Tibial nerve (tissue), 4 donors: ENCODE results near the gene ST6GALNAC3.

ENCODE experiments used
- EP300 ChIP-seq, 2 donors: sonication (generic); formaldehyde crosslinking; IDR thresholded peaks; one replicate each; pipeline ENCODE4 v1.6.1; 2017; ENCODE audit warnings: antibody characterized with exemption in 2 of 2, mild to moderate bottlenecking in 1 of 2
- POLR2A ChIP-seq, 2 donors: fragments of 450-650 bp; IDR thresholded peaks; one replicate each; pipeline ENCODE4 v1.6.1; 2017; ENCODE audit warnings: antibody characterized with exemption in 2 of 2, mild to moderate bottlenecking in 2 of 2, moderate library complexity in 2 of 2
- TF ChIP-seq, protein P1 (sequence below), 5 experiments: fragments of 200-600 bp in 3 of 5; fragments of 450-650 bp in 2 of 5; sonication (generic) in 3 of 5; IDR thresholded peaks; one replicate each; pipeline ENCODE4 v1.5.1; 2016 to 2019; ENCODE audit warnings: antibody characterized with exemption in 5 of 5, mild to moderate bottlenecking in 3 of 5, moderate library complexity in 2 of 5

DNA sequence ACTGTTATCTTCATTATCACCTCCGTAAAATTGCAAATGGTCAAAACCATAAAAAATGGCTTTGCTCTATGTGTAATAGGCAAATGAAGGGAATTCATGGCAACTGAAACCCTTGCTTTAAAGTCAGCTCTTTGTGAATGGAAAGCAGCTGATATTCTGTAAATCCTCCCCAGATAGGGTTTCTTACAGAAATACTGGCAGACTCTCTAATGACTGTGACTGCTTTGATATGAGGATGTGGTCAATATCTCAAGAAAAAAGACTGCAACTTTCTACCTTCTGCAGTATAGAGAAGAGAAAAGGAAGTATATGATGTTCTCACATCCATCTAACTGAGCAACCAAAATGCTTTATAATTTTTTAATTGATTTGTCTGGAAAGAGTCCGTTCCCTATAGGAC lies 193.1 kb downstream of the ST6GALNAC3 start:
- TF ChIP-seq, protein P1, sequence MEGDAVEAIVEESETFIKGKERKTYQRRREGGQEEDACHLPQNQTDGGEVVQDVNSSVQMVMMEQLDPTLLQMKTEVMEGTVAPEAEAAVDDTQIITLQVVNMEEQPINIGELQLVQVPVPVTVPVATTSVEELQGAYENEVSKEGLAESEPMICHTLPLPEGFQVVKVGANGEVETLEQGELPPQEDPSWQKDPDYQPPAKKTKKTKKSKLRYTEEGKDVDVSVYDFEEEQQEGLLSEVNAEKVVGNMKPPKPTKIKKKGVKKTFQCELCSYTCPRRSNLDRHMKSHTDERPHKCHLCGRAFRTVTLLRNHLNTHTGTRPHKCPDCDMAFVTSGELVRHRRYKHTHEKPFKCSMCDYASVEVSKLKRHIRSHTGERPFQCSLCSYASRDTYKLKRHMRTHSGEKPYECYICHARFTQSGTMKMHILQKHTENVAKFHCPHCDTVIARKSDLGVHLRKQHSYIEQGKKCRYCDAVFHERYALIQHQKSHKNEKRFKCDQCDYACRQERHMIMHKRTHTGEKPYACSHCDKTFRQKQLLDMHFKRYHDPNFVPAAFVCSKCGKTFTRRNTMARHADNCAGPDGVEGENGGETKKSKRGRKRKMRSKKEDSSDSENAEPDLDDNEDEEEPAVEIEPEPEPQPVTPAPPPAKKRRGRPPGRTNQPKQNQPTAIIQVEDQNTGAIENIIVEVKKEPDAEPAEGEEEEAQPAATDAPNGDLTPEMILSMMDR (IDR thresholded peaks at IDR 0.05) = no peak
- TF ChIP-seq EP300 (IDR thresholded peaks at IDR 0.05) = no peak
- TF ChIP-seq POLR2A (IDR thresholded peaks at IDR 0.05) = no peak
